GM19452 (cell line): ENCODE results near the gene SEMA5B.

Experiments
- ATAC-seq: cut with Tn5 transposase; IDR thresholded peaks from one replicate; pipeline ENCODE4 v1.9.1; 2021; ENCODE audit not compliant: unreplicated experiment

The SEMA5B gene

GRCh38 chr3:122947196-122947595, 80.4 kb downstream of the SEMA5B start:
- no peak for ATAC-seq

DNA sequence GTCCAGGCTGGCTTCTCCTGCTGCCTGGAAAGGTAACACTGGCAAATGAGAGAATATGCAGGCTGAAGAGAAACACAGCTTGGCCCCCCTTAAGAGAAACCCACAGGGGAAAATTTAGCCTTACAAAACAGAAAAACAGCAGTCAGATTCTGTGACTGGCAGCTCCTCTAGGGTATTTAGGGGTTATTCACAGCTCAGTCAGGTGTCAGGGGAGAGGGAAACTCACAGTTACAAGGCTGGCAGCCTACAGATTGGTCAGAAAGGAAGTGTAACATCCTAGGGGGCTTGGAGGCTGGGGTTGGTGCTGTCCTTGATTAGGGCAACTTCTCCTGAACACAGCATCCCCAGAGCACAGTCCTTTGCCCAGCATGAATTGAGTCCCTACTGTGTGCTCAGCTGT, 81.4 kb downstream of the SEMA5B start:
- no peak for ATAC-seq

- ATAC-seq = no peak
Observed at GRCh38 chr3:122945230-122945629, 82.3 kb downstream of the SEMA5B start.

DNA sequence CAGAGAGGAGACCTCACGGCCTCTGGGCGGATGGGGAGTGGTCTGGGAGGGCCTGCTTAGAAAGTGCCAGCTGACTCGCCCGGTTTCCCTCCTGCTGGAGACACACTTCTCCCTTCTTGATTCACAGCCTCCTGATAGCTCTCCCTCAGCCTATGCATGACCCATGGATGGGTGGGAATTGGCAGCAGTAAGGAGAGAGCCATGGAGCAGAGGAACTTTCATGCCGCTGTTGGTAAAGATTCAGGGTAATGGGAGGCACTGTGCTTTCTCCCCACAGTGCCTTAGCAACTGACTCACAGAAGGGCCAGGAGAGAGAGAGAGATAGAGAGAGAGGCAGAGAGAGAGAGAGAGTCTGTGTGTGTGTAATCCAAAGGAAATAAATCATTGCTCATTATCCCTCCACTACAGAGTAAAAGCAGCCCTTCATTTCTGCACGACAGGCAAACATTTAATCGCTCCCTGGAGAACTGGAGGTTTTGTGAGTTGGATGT, 82.8 kb downstream of the SEMA5B start:
- ATAC-seq = no peak

- ATAC-seq = no peak
Observed at GRCh38 chr3:122943828-122944190, 83.8 kb downstream of the SEMA5B start.

DNA sequence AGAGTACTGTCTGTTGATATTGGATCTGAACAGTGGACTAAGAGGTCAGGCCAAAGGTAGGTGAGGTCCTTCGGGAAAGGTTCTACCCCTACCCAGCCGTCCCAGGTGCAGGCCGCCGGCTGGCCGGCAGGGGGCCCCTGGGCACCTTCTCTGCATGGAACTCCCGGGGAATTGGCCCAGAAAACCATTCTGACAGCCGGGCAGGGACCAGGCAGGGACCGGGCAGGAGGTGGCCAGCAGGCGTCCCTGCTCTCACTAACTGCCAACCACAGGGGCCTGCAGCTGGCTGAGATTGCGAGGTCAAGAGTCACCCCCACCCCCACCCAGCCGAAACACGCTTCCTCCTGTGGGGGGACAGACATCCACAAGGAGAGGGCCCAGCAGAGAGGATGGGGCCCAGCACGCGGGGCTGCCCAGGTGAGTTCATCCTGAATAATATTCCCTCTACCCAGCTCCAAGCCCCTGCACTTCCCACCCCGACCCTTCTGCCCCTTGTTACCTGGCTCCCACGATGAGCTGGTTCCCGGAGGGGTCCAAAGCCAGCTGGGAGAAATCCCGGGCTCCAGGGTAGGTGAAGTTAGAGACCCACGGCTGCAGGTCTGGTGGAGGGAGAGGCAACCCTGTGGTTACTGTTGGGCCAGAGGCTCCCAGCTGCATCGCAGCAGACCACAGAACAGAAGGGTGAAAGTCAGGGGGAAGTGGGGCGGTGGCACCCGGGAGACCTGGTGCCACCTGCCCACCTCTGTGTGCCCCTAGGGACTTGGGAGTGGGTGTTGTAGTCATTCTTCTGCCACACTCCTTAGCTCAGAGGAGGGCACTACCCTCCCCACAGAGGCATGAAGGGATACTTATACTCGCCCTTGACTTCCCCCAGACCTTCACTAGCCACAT, 84.4 kb downstream of the SEMA5B start:
- ATAC-seq = peak; percentile 67

DNA sequence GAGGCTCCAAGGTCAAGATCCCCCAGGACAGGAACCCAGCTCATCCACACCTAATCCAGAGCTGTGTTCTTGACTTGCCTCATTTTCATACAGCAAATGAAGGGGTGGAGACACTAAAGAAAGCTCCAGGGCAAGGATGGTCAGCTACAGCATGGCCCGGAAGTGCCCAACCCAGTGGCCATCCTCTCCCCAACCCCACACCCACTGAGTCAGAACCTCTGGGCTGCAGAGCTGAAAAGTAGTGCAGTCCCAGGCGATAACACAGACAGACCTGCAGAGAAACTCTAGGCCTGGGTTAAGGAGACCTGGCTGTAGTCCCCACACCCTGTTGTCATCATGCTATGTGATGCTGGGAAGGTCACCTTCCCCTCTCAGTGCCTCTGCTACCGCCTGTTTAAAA, 85.3 kb downstream of the SEMA5B start:
- no peak for ATAC-seq

DNA sequence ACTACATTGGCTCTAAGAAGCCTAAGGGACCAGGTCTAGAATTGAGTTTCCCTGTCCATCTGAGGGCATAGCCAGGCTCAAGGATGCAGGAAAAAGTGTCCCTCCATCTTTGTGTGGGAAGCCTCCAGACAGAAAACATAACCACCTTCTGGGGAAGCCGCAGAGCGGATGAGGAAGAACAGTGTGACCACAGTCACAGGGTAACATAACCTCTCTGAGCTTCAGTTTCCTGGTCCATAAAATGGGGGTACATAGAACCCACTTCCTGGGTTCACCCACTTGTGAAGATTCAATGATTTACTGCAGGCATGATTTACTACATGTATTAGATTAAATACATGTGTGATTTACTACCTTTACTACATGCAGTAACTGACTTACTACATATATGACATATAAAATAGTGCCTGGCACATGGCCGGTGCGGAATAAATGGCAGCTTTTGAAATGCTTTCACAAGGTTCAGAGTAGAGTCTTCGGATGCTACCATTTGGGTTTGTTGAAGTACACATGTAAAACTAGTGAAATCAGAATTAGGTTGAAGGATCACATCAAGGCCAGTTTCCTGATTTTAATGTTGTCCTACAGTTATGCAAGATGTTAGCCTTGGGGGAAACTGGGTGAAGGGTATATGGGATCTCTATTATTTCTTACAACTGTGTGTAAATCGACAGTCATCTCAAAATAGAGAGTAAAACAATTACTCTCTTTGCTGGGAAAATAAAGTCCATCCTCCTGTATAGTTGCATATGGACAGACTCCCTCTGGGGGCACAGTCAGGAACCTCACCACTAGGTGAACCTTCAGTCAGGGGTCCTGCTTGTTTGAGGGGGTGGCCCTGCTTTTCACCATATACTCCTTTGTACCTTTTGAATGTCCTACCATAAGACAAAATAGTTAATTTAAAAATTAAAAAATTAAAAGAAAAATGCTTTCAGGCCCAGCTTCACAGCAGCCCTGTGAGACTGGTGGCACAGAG, 86.0 kb downstream of the SEMA5B start:
- ATAC-seq = no peak

DNA sequence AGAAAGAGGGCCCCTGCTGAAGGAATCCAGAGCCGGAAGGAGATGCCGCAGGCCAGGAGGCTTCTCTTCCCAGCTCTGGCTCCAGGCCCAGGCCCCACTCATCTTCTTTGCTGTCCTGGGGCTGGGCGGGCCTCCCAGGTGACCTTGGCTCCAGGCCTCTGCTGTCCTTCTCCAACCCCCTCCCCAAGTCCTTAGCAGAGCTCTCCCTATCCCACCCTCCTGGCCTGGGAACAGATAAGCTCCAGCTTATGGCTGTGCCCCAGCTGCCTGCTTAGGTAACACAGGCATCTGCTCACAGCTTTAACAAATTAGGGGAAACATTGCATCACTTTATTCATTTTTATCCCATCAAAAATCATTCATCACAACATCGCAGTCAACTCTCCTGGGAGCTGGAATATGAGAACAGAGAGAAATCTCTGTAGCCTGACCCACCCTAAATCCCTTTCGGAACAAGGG, 86.9 kb downstream of the SEMA5B start:
- ATAC-seq = no peak

GRCh38 chr3:122938783-122939425, 88.7 kb downstream of the SEMA5B start:
- no peak for ATAC-seq

DNA sequence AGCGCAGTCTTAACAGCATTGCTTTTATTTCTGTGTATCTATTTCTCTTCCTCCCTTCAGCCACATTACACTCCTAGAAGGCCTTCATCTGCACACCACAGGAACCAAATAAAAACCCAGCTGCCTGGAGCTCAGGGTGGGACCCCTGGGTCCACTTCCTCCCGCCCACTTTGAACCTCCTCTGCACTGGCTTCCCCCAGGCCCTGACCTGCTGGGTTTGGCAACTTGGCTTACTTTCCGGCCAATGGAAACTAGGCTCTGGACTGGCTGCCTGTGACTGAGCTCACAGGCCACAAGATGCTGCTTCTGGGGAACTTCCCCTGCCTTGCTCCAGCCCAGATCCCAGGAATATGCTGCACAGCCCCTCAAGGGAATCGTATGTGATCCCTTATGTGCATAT, 89.8 kb downstream of the SEMA5B start:
- ATAC-seq = no peak

- ATAC-seq = no peak
Observed at GRCh38 chr3:122936986-122937385, 90.6 kb downstream of the SEMA5B start.

DNA sequence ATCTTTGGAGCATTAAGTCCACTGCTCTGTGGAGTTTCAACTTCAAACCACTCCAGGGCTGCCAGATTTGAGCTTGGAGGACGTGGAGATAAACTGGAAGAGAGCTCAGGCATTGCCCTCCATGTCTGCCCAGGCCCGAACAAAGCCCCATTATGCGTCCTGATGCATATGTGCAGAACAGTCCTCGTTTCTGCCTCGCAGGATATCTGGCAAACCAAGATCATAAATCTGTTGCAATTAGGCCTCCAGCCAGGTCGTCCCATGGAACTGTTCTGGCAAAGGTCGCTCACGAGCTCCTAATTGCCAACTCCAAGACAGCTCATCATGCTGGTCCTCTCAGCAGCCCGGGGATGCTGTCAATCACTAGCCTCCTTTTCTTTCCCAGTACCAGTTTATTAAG, 91.2 kb downstream of the SEMA5B start:
- ATAC-seq = no peak

- no peak for ATAC-seq
Observed at GRCh38 chr3:122934251-122934650, 93.3 kb downstream of the SEMA5B start.

GRCh38 chr3:122932251-122932967, 95.2 kb downstream of the SEMA5B start:
- no peak for ATAC-seq

GRCh38 chr3:122931636-122932035, 95.9 kb downstream of the SEMA5B start:
- no peak for ATAC-seq

- no peak for ATAC-seq
Observed at GRCh38 chr3:122930063-122930997, 97.2 kb downstream of the SEMA5B start.

DNA sequence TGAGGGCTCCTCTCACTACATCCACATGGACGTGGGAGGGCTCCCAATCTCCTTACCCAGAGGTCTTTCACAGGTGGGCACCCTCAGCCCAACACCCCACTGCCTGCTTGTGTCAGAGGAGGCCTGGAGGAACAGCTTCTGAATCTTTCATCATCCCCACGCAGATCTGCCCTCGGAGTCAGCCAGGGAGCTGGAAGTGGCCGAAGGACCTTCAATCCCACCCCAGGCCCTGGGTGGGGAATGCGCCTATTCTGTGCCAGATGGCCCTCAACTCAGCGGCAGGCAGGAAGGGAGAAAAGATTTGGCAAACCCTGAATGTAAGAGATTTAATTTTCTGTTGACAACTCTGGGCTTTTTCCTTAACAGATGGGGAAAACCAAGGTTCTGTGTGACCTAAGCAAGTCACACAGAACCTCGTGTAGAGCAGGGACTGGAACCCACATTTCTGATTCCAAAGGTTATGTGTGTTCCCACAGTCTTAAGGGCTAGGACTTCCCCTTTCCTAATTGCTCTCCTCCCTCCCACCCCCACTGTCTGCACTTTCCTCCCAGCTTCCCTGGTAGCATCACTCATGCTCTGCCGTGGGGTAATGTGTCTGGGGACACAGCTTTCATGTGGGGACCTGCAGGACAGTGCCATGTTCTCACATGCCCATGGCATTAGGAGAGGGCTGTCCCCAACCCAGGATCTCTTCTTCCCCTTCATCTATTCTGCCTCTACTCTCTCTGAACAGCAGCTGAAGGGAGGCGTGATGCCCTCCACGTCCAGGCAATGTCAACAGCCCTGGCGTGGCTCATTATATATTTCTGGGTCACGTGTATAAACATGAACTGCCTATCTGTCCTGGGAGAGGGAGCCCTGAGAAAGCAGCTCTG, 98.1 kb downstream of the SEMA5B start:
- no peak for ATAC-seq
